Chondrocyte (in vitro differentiated cells): ENCODE results near the gene DSG3. TPM values are rescaled to one million over a fixed set of nuclear protein-coding genes. Genes with fewer than 3 reads are reported as not detected.

Source experiments
- DNase-seq: peaks from one replicate; pipeline ENCODE4 v3.0.0; 2021; ENCODE audit warnings: mixed read lengths, low spot score
- H3K27ac Mint-ChIP-seq: one replicate; pipeline ENCODE4 v1.8.0; 2021; ENCODE audit warnings: mild to moderate bottlenecking, moderate library complexity, mixed read lengths; ENCODE audit not compliant: unreplicated experiment
- H3K27me3 Mint-ChIP-seq: 2 replicates; pipeline ENCODE4 v1.8.0; 2021; ENCODE audit warnings: low read depth, mixed read lengths
- H3K36me3 Mint-ChIP-seq: 2 replicates; pipeline ENCODE4 v1.8.0; 2021; ENCODE audit warnings: low read depth, mixed read lengths
- H3K4me1 Mint-ChIP-seq: 2 replicates; pipeline ENCODE4 v1.8.0; 2021; ENCODE audit warnings: low read depth, mild to moderate bottlenecking, mixed read lengths
- H3K4me3 Mint-ChIP-seq: one replicate; pipeline ENCODE4 v1.8.0; 2021; ENCODE audit warnings: mild to moderate bottlenecking, moderate library complexity, mixed read lengths; ENCODE audit not compliant: unreplicated experiment
- H3K9me3 Mint-ChIP-seq: 2 replicates; pipeline ENCODE4 v1.8.0; 2021; ENCODE audit warnings: low read depth, mixed read lengths
- total RNA-seq: library from RNA; stranded (reverse); gene quantifications from 3 replicates; pipeline ENCODE4 v1.2.1, GENCODE V29; 2021
- TF ChIP-seq, protein P1 (sequence below): fragments of 200-600 bp; sonication (generic); IDR thresholded peaks from 2 replicates; pipeline ENCODE4 v1.5.0; 2021; ENCODE audit warnings: antibody characterized with exemption, mild to moderate bottlenecking, moderate library complexity

Gene DSG3
- total RNA-seq, 1 donor from 2014 or later, result not detected

DNA sequence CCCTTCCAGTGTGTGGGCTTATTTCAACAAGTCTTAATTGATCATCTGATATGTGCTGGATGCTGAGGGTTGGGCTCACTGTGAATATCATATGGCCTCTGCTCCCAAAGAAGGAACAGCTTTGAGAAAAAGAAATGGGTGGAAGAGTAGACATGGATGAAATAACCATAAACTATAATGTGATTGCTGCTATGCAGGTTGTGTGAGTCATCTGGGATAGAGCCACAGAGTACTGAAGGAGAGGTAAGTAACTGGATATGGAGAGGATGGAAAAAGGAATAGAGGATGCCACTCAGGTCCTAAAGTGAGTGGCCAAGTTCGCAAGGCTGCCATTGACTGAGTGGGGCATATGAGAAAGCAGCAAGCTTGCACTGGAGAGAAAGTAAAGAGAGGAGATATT, 41.8 kb downstream of the DSG3 start:
- H3K4me3 Mint-ChIP-seq, result no peak overlapping the region

DNA sequence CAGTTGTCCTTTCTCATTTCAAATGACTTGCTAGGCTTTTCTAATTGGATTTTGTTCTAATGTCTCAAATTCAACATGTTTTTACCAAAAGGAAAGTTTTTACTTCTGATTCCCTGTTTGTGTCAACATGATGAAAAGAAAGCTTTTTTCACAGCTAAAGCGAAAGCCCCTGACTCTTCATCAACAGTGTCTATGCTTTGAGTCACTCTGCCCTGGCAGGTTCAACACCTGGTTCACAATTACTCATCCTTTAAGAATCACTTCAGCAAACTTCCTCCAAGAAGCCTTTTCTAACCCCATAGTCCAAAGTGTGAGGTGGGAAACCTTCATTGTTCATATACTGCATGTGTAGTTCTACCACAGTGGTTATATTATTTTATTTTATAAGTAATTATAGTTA, 42.8 kb downstream of the DSG3 start:
- no peaks in the 10 kb centered on the region for H3K36me3 Mint-ChIP-seq
- no peak for DNase-seq
- peaks cover 4% of the 10 kb centered on the region for H3K9me3 Mint-ChIP-seq
- H3K27ac Mint-ChIP-seq, result no peak overlapping the region
- no peaks in the 10 kb centered on the region for H3K27me3 Mint-ChIP-seq
- H3K4me1 Mint-ChIP-seq, result peaks cover 21% of the 10 kb centered on the region
- TF ChIP-seq, protein P1, sequence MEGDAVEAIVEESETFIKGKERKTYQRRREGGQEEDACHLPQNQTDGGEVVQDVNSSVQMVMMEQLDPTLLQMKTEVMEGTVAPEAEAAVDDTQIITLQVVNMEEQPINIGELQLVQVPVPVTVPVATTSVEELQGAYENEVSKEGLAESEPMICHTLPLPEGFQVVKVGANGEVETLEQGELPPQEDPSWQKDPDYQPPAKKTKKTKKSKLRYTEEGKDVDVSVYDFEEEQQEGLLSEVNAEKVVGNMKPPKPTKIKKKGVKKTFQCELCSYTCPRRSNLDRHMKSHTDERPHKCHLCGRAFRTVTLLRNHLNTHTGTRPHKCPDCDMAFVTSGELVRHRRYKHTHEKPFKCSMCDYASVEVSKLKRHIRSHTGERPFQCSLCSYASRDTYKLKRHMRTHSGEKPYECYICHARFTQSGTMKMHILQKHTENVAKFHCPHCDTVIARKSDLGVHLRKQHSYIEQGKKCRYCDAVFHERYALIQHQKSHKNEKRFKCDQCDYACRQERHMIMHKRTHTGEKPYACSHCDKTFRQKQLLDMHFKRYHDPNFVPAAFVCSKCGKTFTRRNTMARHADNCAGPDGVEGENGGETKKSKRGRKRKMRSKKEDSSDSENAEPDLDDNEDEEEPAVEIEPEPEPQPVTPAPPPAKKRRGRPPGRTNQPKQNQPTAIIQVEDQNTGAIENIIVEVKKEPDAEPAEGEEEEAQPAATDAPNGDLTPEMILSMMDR, result no peak
- no peak overlapping the region for H3K4me3 Mint-ChIP-seq

More for the DNA sequence above, 41.8 kb downstream of the DSG3 start:
- H3K27me3 Mint-ChIP-seq, result no peaks in the 10 kb centered on the region
- DNase-seq, result no peak
- H3K4me1 Mint-ChIP-seq, result peaks cover 21% of the 10 kb centered on the region
- peaks cover 4% of the 10 kb centered on the region for H3K9me3 Mint-ChIP-seq
- TF ChIP-seq, protein P1, result no peak
- H3K27ac Mint-ChIP-seq, result no peak overlapping the region
- H3K36me3 Mint-ChIP-seq, result no peaks in the 10 kb centered on the region

DNA sequence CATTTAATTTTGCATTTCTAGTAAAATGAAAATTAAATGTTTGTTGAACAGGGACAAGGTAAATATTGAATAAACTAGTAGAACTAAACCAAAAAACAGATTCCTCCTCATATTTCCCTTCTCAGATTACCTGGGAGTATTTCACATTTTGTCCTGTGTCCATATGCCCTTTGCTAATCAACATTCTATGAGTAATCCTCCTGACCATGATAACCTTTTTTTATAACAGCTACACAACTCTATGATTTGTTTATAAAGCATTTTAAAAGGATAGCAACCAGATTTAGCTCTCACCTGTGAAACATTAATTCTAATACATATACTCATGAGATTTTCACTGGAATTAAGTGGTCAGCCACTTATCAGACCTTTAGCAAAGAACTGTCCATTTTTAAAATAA, 43.3 kb downstream of the DSG3 start:
- TF ChIP-seq, protein P1, result no peak
- H3K9me3 Mint-ChIP-seq, result peaks cover 4% of the 10 kb centered on the region
- no peak for DNase-seq
- H3K27ac Mint-ChIP-seq, result no peak overlapping the region
- peaks cover 21% of the 10 kb centered on the region for H3K4me1 Mint-ChIP-seq
- H3K4me3 Mint-ChIP-seq, result no peak overlapping the region
- no peaks in the 10 kb centered on the region for H3K27me3 Mint-ChIP-seq
- H3K36me3 Mint-ChIP-seq, result no peaks in the 10 kb centered on the region

DNA sequence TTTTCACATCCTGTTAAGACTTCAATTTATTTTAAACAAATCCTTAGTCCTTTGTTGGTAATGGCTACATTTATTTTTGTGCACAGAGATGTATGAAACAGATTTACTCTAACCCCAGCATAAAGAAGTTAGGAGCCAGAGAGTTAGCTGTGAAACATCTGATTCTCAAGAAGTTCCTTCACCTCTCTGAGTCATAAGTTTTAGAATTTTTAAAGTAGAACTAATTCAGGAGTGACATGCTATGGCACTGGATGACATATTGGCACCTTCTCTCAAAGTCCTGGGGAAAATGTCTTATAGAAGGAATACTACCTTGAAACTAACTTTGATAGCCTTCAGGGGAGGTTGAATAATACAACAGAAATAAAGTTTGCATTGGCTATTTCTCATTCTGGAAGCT, 44.0 kb downstream of the DSG3 start:
- H3K27me3 Mint-ChIP-seq, result no peaks in the 10 kb centered on the region
- no peak for DNase-seq
- TF ChIP-seq, protein P1, result no peak
- peaks cover 16% of the 10 kb centered on the region for H3K4me1 Mint-ChIP-seq
- H3K4me3 Mint-ChIP-seq, result no peak overlapping the region
- peaks cover 4% of the 10 kb centered on the region for H3K9me3 Mint-ChIP-seq
- no peak overlapping the region for H3K27ac Mint-ChIP-seq
- no peaks in the 10 kb centered on the region for H3K36me3 Mint-ChIP-seq

DNA sequence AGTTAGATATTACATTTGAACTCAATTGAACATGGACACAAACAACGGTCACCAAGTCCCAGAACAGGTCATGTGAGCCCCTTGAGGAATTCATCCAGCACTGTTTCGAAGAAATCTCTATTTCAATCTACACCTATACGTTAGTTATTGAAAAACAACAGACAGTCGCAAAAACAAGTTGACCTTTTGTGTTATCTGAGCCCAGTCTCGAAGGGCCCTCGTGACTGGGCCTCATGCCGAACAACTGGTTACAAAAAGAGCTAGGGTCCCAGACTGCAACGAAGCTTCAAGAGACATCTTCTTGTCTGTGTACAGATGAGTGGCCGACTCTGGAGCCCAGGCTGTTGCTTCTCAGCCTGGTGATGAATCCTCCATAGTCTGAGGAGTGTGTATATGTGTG, 45.1 kb downstream of the DSG3 start:
- H3K36me3 Mint-ChIP-seq, result no peaks in the 10 kb centered on the region
- DNase-seq, result no peak
- no peak overlapping the region for H3K27ac Mint-ChIP-seq
- peaks cover 4% of the 10 kb centered on the region for H3K9me3 Mint-ChIP-seq
- no peaks in the 10 kb centered on the region for H3K27me3 Mint-ChIP-seq
- peaks cover 5% of the 10 kb centered on the region for H3K4me1 Mint-ChIP-seq
- TF ChIP-seq, protein P1, result no peak
- H3K4me3 Mint-ChIP-seq, result no peak overlapping the region
